ENCODE data around the gene ATP5F1C. TPM values are rescaled to one million over a fixed set of nuclear protein-coding genes. Genes with fewer than 3 reads are reported as not detected.

Gene ATP5F1C
- total RNA-seq, 1 donor from 2014 or later, result 165 TPM

- DNase-seq (ENCODE audit: low read depth) (no peak), FAIRE-seq (no peak)
- H3K27me3 ChIP-seq (ENCODE audit: control insufficient read depth, insufficient read depth, low read length), result no peaks in the 10 kb centered on the region
- peaks cover 7% of the 10 kb centered on the region for H3K36me3 ChIP-seq (ENCODE audit: control insufficient read depth, insufficient read depth, low read length)
- no peak overlapping the region for H3K4me3 ChIP-seq (ENCODE audit: low read depth, low read length)
- no peak for TF ChIP-seq CTCF (IDR thresholded peaks at IDR 0.05; ENCODE audit: insufficient read depth, low read length, severe bottlenecking)
Measured at GRCh38 chr10:7755103-7755502, 32.9 kb upstream of the ATP5F1C start.

- peak; percentile 42 for DNase-seq (ENCODE audit: low read depth)
- peak; percentile 68 for TF ChIP-seq CTCF (IDR thresholded peaks at IDR 0.05; ENCODE audit: insufficient read depth, low read length, severe bottlenecking)
- Histone ChIP-seq H3K27me3 (ENCODE audit: control insufficient read depth, insufficient read depth, low read length) (no peaks in the 10 kb centered on the region), H3K36me3 (ENCODE audit: control insufficient read depth, insufficient read depth, low read length) (peaks cover 7% of the 10 kb centered on the region), H3K4me3 (ENCODE audit: low read depth, low read length) (no peak overlapping the region)
- no peak for FAIRE-seq
Measured at GRCh38 chr10:7756360-7756992, 31.5 kb upstream of the ATP5F1C start.

- no peak overlapping the region for H3K4me3 ChIP-seq (ENCODE audit: low read depth, low read length)
- H3K27me3 ChIP-seq (ENCODE audit: control insufficient read depth, insufficient read depth, low read length), result no peaks in the 10 kb centered on the region
- FAIRE-seq (no peak), DNase-seq (ENCODE audit: low read depth) (no peak)
- TF ChIP-seq CTCF (IDR thresholded peaks at IDR 0.05; ENCODE audit: insufficient read depth, low read length, severe bottlenecking), result no peak
- peaks cover 4% of the 10 kb centered on the region for H3K36me3 ChIP-seq (ENCODE audit: control insufficient read depth, insufficient read depth, low read length)
Measured at GRCh38 chr10:7763929-7764328, 24.0 kb upstream of the ATP5F1C start.

GRCh38 chr10:7766241-7766640 lies 21.7 kb upstream of the ATP5F1C start:
- no peak overlapping the region for H3K4me3 ChIP-seq (ENCODE audit: low read depth, low read length)
- DNase-seq (ENCODE audit: low read depth), result no peak
- no peak for TF ChIP-seq CTCF (IDR thresholded peaks at IDR 0.05; ENCODE audit: insufficient read depth, low read length, severe bottlenecking)
- H3K27me3 ChIP-seq (ENCODE audit: control insufficient read depth, insufficient read depth, low read length), result no peaks in the 10 kb centered on the region
- no peak for FAIRE-seq
- H3K36me3 ChIP-seq (ENCODE audit: control insufficient read depth, insufficient read depth, low read length), result peaks cover 6% of the 10 kb centered on the region

- Histone ChIP-seq H3K27me3 (ENCODE audit: control insufficient read depth, insufficient read depth, low read length) (no peaks in the 10 kb centered on the region), H3K36me3 (ENCODE audit: control insufficient read depth, insufficient read depth, low read length) (peaks cover 6% of the 10 kb centered on the region), H3K4me3 (ENCODE audit: low read depth, low read length) (no peak overlapping the region)
- no peak for TF ChIP-seq CTCF (IDR thresholded peaks at IDR 0.05; ENCODE audit: insufficient read depth, low read length, severe bottlenecking)
- FAIRE-seq (no peak), DNase-seq (ENCODE audit: low read depth) (peak; percentile 18)
Measured at GRCh38 chr10:7767209-7767608, 20.8 kb upstream of the ATP5F1C start.

GRCh38 chr10:7768417-7768816 lies 19.6 kb upstream of the ATP5F1C start:
- no peaks in the 10 kb centered on the region for H3K27me3 ChIP-seq (ENCODE audit: control insufficient read depth, insufficient read depth, low read length)
- TF ChIP-seq CTCF (IDR thresholded peaks at IDR 0.05; ENCODE audit: insufficient read depth, low read length, severe bottlenecking), result no peak
- no peak overlapping the region for H3K4me3 ChIP-seq (ENCODE audit: low read depth, low read length)
- DNase-seq (ENCODE audit: low read depth), result no peak
- peaks cover 6% of the 10 kb centered on the region for H3K36me3 ChIP-seq (ENCODE audit: control insufficient read depth, insufficient read depth, low read length)
- FAIRE-seq, result no peak

Data from bronchial epithelial cell (primary cell).